ENCODE results near the gene ITGA11.

Gene ITGA11

GRCh38 chr15:68389936-68390817, 41.8 kb downstream of the ITGA11 start:
- DNase-seq (ENCODE audit: low spot score) = peak; percentile 83

- no peak for DNase-seq (ENCODE audit: low spot score)
Measured at GRCh38 chr15:68389041-68389930, 42.7 kb downstream of the ITGA11 start.

GRCh38 chr15:68387381-68388143, 44.4 kb downstream of the ITGA11 start:
- no peak for DNase-seq (ENCODE audit: low spot score)

GRCh38 chr15:68386587-68387288, 45.2 kb downstream of the ITGA11 start:
- DNase-seq (ENCODE audit: low spot score) = no peak

GRCh38 chr15:68385671-68386586, 46.0 kb downstream of the ITGA11 start:
- no peak for DNase-seq (ENCODE audit: low spot score)

- DNase-seq (ENCODE audit: low spot score) = no peak
Measured at GRCh38 chr15:68385240-68385561, 46.8 kb downstream of the ITGA11 start.

- peak; percentile 89 for DNase-seq (ENCODE audit: low spot score)
Measured at GRCh38 chr15:68384451-68385239, 47.3 kb downstream of the ITGA11 start.

- peak; percentile 60 for DNase-seq (ENCODE audit: low spot score)
Measured at GRCh38 chr15:68383161-68384074, 48.5 kb downstream of the ITGA11 start.

GRCh38 chr15:68382286-68383007, 49.5 kb downstream of the ITGA11 start:
- DNase-seq (ENCODE audit: low spot score) = no peak

GRCh38 chr15:68380456-68380855, 51.5 kb downstream of the ITGA11 start:
- DNase-seq (ENCODE audit: low spot score) = no peak

- peak; percentile 46 for DNase-seq (ENCODE audit: low spot score)
Measured at GRCh38 chr15:68379759-68380290, 52.1 kb downstream of the ITGA11 start.

GRCh38 chr15:68379058-68379758, 52.8 kb downstream of the ITGA11 start:
- DNase-seq (ENCODE audit: low spot score) = no peak

GRCh38 chr15:68378595-68378994, 53.4 kb downstream of the ITGA11 start:
- no peak for DNase-seq (ENCODE audit: low spot score)

GRCh38 chr15:68377766-68378165, 54.2 kb downstream of the ITGA11 start:
- no peak for DNase-seq (ENCODE audit: low spot score)

- no peak for DNase-seq (ENCODE audit: low spot score)
Measured at GRCh38 chr15:68376447-68377060, 55.4 kb downstream of the ITGA11 start.

- DNase-seq (ENCODE audit: low spot score) = no peak
Measured at GRCh38 chr15:68375716-68376220, 56.2 kb downstream of the ITGA11 start.
